GM12891 (cell line): ENCODE results near the gene CARD8.
"Not testable (repeated sequence)": the region's sequence is repeated elsewhere in the genome, so short reads cannot be mapped to it uniquely, and the experiment has no call there.

Source experiments
- POLR2A ChIP-seq: IDR thresholded peaks from 2 replicates; pipeline ENCODE4 v1.6.1; 2011; ENCODE audit warnings: low read depth, low read length, control low read depth
- POLR2AphosphoS5 ChIP-seq: IDR thresholded peaks from 2 replicates; pipeline ENCODE4 v1.6.1; 2011; ENCODE audit warnings: low read depth, low read length, control low read depth
- POU2F2 ChIP-seq: IDR thresholded peaks from 2 replicates; pipeline ENCODE4 v1.6.1; 2011; ENCODE audit warnings: low read depth, mild to moderate bottlenecking, control low read depth, low read length, moderate library complexity
- SPI1 ChIP-seq: IDR thresholded peaks from 2 replicates; pipeline ENCODE4 v1.6.1; 2011; ENCODE audit warnings: low read depth, low read length, control low read depth
- TAF1 ChIP-seq: IDR thresholded peaks from 2 replicates; pipeline ENCODE4 v1.6.1; 2011; ENCODE audit warnings: low read depth, low read length, control low read depth

DNA sequence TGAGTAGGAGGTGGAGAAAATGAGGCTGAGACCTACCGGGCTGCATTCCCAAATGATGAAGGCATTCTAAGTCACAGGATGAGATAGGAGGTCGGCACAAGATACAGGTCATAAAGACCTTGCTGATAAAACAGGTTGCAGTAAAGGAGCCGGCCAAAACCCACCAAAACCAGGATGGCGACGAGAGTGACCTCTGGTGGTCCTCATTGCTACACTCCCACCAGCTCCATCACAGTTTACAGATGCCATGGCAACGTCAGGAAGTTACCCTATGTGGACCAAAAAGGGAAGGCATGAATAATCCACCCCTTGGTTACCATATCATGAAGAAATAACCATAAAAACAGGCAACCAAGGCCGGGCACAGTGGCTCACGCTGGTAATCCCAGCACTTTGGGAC is 9.6 kb upstream of the CARD8 start:
- TF ChIP-seq POLR2AphosphoS5, POLR2A, SPI1, TAF1, POU2F2: not testable (repeated sequence)
